Measurements from ENCODE around the gene ADCYAP1R1.

Gene ADCYAP1R1

GRCh38 chr7:31079824-31080511 lies 27.9 kb downstream of the ADCYAP1R1 start:
- DNase-seq (no peak), ATAC-seq (ENCODE audit: insufficient read depth, low read depth) (no peak)
- Histone ChIP-seq H3K9me3 (ENCODE audit: insufficient read depth, low read length, severe bottlenecking) (no peaks in the 10 kb centered on the region), H2AFZ (ENCODE audit: low read depth, low read length) (no peak overlapping the region), H3K27ac (ENCODE audit: low read length) (no peak overlapping the region), H3K79me2 (ENCODE audit: insufficient read depth, low read length) (no peaks in the 10 kb centered on the region), H3K4me2 (ENCODE audit: insufficient read depth, low read length) (no peak overlapping the region), H3K4me3 (ENCODE audit: low read depth in 1 of 2, low read length in 2 of 2) (no peak overlapping the region), H3K27me3 (ENCODE audit: insufficient read depth, low read length, poor library complexity) (peaks cover 19% of the 10 kb centered on the region), H4K20me1 (ENCODE audit: insufficient read depth, low read length) (no peaks in the 10 kb centered on the region; the same call in 1 of the 2 replicates), H3K9ac (ENCODE audit: low read depth, low read length) (no peak overlapping the region), H3K4me1 (ENCODE audit: insufficient read depth, low read length) (no peaks in the 10 kb centered on the region), H3K36me3 (ENCODE audit: insufficient read depth, low read length) (no peaks in the 10 kb centered on the region)
- TF ChIP-seq CTCF (IDR thresholded peaks at IDR 0.05; ENCODE audit: borderline replicate concordance, extremely low read depth, low read length, poor library complexity, severe bottlenecking) (no peak), EZH2 (IDR thresholded peaks at IDR 0.05; ENCODE audit: borderline replicate concordance, low read depth, low read length, severe bottlenecking) (no peak)

DNA sequence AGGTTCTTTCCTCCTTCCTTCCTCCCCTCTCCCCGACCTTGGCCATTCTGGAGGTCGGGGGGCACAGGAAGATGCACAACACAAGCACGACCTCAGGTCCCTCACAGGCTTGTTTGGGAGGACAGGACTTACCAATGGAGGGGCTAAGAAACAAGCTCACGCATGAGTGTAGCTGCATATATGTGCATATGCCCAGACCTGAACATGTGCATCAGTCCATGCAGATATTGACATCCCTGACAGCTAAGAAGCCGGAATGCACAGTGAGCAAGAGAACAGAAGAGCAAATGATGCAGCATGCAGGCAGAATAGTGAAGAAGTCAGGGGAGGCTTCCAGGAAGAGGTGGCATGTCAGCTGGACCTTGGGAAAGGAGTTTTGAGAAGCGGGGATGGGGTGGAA lies 28.7 kb downstream of the ADCYAP1R1 start:
- TF ChIP-seq CTCF (IDR thresholded peaks at IDR 0.05; ENCODE audit: borderline replicate concordance, extremely low read depth, low read length, poor library complexity, severe bottlenecking) = no peak
- no peak for TF ChIP-seq EZH2 (IDR thresholded peaks at IDR 0.05; ENCODE audit: borderline replicate concordance, low read depth, low read length, severe bottlenecking)
- no peaks in the 10 kb centered on the region for H3K9me3 ChIP-seq (ENCODE audit: insufficient read depth, low read length, severe bottlenecking)
- no peaks in the 10 kb centered on the region for H3K4me1 ChIP-seq (ENCODE audit: insufficient read depth, low read length)
- no peak overlapping the region for H3K27ac ChIP-seq (ENCODE audit: low read length)
- DNase-seq (no peak), ATAC-seq (ENCODE audit: insufficient read depth, low read depth) (no peak)
- H4K20me1 ChIP-seq (ENCODE audit: insufficient read depth, low read length) = no peaks in the 10 kb centered on the region; the same call in 1 of the 2 replicates
- H2AFZ ChIP-seq (ENCODE audit: low read depth, low read length) = no peak overlapping the region
- no peak overlapping the region for H3K4me2 ChIP-seq (ENCODE audit: insufficient read depth, low read length)
- no peak overlapping the region for H3K9ac ChIP-seq (ENCODE audit: low read depth, low read length)
- H3K79me2 ChIP-seq (ENCODE audit: insufficient read depth, low read length) = no peaks in the 10 kb centered on the region
- no peak overlapping the region for H3K4me3 ChIP-seq (ENCODE audit: low read depth in 1 of 2, low read length in 2 of 2)
- no peaks in the 10 kb centered on the region for H3K36me3 ChIP-seq (ENCODE audit: insufficient read depth, low read length)
- H3K27me3 ChIP-seq (ENCODE audit: insufficient read depth, low read length, poor library complexity) = peaks cover 19% of the 10 kb centered on the region

GRCh38 chr7:31082017-31082416 lies 29.9 kb downstream of the ADCYAP1R1 start:
- no peak overlapping the region for H3K9ac ChIP-seq (ENCODE audit: low read depth, low read length)
- H3K9me3 ChIP-seq (ENCODE audit: insufficient read depth, low read length, severe bottlenecking) = no peaks in the 10 kb centered on the region
- no peak overlapping the region for H3K4me3 ChIP-seq (ENCODE audit: low read depth in 1 of 2, low read length in 2 of 2)
- no peaks in the 10 kb centered on the region for H3K4me1 ChIP-seq (ENCODE audit: insufficient read depth, low read length)
- no peak overlapping the region for H2AFZ ChIP-seq (ENCODE audit: low read depth, low read length)
- no peak overlapping the region for H3K4me2 ChIP-seq (ENCODE audit: insufficient read depth, low read length)
- H3K27ac ChIP-seq (ENCODE audit: low read length) = no peak overlapping the region
- peaks cover 19% of the 10 kb centered on the region for H3K27me3 ChIP-seq (ENCODE audit: insufficient read depth, low read length, poor library complexity)
- ATAC-seq (ENCODE audit: insufficient read depth, low read depth) (no peak), DNase-seq (no peak)
- H3K36me3 ChIP-seq (ENCODE audit: insufficient read depth, low read length) = no peaks in the 10 kb centered on the region
- TF ChIP-seq EZH2 (IDR thresholded peaks at IDR 0.05; ENCODE audit: borderline replicate concordance, low read depth, low read length, severe bottlenecking) (no peak), CTCF (IDR thresholded peaks at IDR 0.05; ENCODE audit: borderline replicate concordance, extremely low read depth, low read length, poor library complexity, severe bottlenecking) (no peak)
- H4K20me1 ChIP-seq (ENCODE audit: insufficient read depth, low read length) = no peaks in the 10 kb centered on the region; the same call in 1 of the 2 replicates
- no peaks in the 10 kb centered on the region for H3K79me2 ChIP-seq (ENCODE audit: insufficient read depth, low read length)
